Measurements from ENCODE around the gene ANXA2R. TPM values are rescaled to one million over a fixed set of nuclear protein-coding genes. Genes with fewer than 3 reads are reported as not detected.
"Not testable (repeated sequence)": the region's sequence is repeated elsewhere in the genome, so short reads cannot be mapped to it uniquely, and the experiment has no call there.

ANXA2R gene
- polyA plus RNA-seq, 1 donor from 2014 or later, result not detected

DNA sequence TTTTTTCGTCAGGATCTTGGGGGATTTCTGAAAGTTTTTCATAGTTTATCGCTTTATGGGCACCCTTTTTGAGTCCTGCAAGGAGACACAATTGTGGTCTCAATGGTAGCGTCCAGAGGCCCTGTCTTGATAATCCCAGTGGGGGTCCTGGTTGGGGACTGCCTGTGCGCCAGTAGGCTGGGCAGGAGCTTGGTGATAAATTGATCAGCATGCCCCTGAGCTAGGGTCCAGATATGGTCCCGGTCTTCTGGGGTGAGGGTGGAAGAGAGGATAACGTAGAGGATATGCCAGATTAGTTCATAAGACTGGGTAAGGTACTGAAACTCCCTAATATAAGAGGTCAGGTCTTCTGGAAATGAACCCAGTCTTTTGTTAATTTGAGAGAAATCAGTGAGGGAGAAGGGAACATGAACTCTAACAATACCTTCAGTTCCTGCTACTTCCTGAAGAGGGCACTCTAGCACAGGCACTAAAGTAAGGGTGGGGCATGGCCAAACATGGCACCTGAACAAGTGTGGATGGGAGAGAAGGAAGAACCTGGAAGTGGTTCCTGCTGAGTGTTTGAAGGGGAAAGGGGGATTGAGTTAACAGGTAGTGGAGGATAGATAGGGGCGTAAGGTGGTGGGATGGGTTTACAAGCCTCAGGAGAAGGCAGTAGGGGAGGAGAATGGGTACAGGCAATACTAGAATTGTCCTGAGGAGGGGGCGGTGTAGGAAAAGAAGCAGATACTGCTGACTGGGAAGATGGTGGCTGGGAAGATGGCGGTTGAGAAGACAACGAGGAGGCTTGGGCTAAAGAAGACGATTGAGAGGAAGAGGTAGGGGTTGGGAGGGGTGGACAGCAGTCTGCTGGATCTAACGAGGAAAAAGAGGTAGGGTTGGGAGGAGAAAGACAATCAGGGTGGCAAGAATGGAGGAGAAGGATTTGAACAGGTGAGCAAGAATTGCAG, 33.8 kb upstream of the ANXA2R start:
- H4K20me1 ChIP-seq (ENCODE audit: insufficient read depth), result no peaks in the 10 kb centered on the region
- H3K27ac ChIP-seq (ENCODE audit: low read length), result no peak overlapping the region
- no peak overlapping the region for H3K4me2 ChIP-seq (ENCODE audit: low read length)
- H3K4me3 ChIP-seq (ENCODE audit: low read length), result no peak overlapping the region
- H3K9me2 ChIP-seq (ENCODE audit: insufficient read depth, low read length), result no peaks in the 10 kb centered on the region
- H3K9me3 ChIP-seq (ENCODE audit: low read length), result no peaks in the 10 kb centered on the region
- TF ChIP-seq TAF1 (IDR thresholded peaks at IDR 0.05; ENCODE audit: low read depth) (no peak), POLR2AphosphoS5 (IDR thresholded peaks at IDR 0.05) (no peak), RAD21 (conservative IDR thresholded peaks at IDR 0.05) (no peak), MXI1 (conservative IDR thresholded peaks at IDR 0.05; ENCODE audit: poor library complexity, severe bottlenecking) (no peak), EZH2 (IDR thresholded peaks at IDR 0.05; ENCODE audit: borderline replicate concordance, insufficient read depth, low read length, poor library complexity, severe bottlenecking) (no peak)
- TF ChIP-seq, protein P1, sequence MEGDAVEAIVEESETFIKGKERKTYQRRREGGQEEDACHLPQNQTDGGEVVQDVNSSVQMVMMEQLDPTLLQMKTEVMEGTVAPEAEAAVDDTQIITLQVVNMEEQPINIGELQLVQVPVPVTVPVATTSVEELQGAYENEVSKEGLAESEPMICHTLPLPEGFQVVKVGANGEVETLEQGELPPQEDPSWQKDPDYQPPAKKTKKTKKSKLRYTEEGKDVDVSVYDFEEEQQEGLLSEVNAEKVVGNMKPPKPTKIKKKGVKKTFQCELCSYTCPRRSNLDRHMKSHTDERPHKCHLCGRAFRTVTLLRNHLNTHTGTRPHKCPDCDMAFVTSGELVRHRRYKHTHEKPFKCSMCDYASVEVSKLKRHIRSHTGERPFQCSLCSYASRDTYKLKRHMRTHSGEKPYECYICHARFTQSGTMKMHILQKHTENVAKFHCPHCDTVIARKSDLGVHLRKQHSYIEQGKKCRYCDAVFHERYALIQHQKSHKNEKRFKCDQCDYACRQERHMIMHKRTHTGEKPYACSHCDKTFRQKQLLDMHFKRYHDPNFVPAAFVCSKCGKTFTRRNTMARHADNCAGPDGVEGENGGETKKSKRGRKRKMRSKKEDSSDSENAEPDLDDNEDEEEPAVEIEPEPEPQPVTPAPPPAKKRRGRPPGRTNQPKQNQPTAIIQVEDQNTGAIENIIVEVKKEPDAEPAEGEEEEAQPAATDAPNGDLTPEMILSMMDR (IDR thresholded peaks at IDR 0.05; ENCODE audit: poor library complexity, severe bottlenecking), result no peak
- TF ChIP-seq, protein P2, sequence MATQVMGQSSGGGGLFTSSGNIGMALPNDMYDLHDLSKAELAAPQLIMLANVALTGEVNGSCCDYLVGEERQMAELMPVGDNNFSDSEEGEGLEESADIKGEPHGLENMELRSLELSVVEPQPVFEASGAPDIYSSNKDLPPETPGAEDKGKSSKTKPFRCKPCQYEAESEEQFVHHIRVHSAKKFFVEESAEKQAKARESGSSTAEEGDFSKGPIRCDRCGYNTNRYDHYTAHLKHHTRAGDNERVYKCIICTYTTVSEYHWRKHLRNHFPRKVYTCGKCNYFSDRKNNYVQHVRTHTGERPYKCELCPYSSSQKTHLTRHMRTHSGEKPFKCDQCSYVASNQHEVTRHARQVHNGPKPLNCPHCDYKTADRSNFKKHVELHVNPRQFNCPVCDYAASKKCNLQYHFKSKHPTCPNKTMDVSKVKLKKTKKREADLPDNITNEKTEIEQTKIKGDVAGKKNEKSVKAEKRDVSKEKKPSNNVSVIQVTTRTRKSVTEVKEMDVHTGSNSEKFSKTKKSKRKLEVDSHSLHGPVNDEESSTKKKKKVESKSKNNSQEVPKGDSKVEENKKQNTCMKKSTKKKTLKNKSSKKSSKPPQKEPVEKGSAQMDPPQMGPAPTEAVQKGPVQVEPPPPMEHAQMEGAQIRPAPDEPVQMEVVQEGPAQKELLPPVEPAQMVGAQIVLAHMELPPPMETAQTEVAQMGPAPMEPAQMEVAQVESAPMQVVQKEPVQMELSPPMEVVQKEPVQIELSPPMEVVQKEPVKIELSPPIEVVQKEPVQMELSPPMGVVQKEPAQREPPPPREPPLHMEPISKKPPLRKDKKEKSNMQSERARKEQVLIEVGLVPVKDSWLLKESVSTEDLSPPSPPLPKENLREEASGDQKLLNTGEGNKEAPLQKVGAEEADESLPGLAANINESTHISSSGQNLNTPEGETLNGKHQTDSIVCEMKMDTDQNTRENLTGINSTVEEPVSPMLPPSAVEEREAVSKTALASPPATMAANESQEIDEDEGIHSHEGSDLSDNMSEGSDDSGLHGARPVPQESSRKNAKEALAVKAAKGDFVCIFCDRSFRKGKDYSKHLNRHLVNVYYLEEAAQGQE (IDR thresholded peaks at IDR 0.05; ENCODE audit: borderline replicate concordance), result no peak
- no peaks in the 10 kb centered on the region for H3K27me3 ChIP-seq (ENCODE audit: insufficient read depth, low read depth, low read length)
- H3K36me3 ChIP-seq (ENCODE audit: insufficient read depth, low read length), result no peaks in the 10 kb centered on the region
- no peaks in the 10 kb centered on the region for H3F3A ChIP-seq (ENCODE audit: insufficient read depth, low read length, poor library complexity, severe bottlenecking)
- no peak overlapping the region for H3K9ac ChIP-seq (ENCODE audit: low read length)
- H3K79me2 ChIP-seq (replicated peaks; ENCODE audit: insufficient read depth, low read length), result peaks cover 1% of the 10 kb centered on the region
- H2AFZ ChIP-seq (ENCODE audit: low read depth, low read length), result no peak overlapping the region

DNA sequence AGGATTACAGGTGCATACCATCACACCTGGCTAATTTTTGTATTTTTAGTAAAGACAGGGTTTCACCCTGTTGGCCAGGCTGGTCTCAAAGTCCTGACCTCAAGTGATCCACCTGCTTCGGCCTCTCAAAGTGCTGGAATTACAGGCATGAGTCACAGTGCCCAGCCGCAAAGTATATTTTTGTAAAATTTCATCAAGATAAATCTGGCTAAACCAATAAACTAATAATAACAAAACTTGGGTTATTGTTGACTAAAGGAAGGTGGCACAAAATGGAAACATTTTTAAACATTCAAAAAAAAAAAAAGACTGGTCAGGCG, 29.2 kb upstream of the ANXA2R start:
- not testable (repeated sequence) for H4K20me1 ChIP-seq (ENCODE audit: insufficient read depth); H3F3A ChIP-seq (ENCODE audit: insufficient read depth, low read length, poor library complexity, severe bottlenecking); H3K27ac ChIP-seq (ENCODE audit: low read length); H3K9ac ChIP-seq (ENCODE audit: low read length); H3K4me2 ChIP-seq (ENCODE audit: low read length); H2AFZ ChIP-seq (ENCODE audit: low read depth, low read length); H3K9me2 ChIP-seq (ENCODE audit: insufficient read depth, low read length); H3K9me3 ChIP-seq (ENCODE audit: low read length); H3K36me3 ChIP-seq (ENCODE audit: insufficient read depth, low read length); H3K27me3 ChIP-seq (ENCODE audit: insufficient read depth, low read depth, low read length)
- Histone ChIP-seq H3K4me3 (ENCODE audit: low read length) (peak overlapping the region; percentile 93), H3K79me2 (replicated peaks; ENCODE audit: insufficient read depth, low read length) (peaks cover 16% of the 10 kb centered on the region)

DNA sequence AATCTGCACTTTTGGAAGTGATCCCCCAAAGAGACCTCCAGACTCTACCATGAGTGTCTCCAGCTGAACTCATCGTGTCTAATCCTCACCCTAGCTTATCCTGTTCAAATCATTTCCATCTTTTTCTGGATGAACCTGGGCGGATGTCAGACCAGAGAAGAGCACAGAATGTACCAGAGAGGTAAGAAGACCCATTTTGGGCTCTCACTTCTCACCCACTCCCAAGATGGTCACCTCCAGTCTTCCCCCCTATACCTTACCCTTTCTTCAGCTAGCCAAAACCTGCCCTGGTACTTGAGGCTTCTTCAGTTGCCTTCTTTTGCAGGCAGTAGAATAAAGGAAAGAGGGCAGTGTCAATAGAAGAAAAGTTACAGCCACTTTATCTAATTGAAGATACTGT, 27.9 kb upstream of the ANXA2R start:
- Histone ChIP-seq H3K9me3 (ENCODE audit: low read length) (no peaks in the 10 kb centered on the region), H3K79me2 (replicated peaks; ENCODE audit: insufficient read depth, low read length) (peaks cover 16% of the 10 kb centered on the region), H3K4me3 (ENCODE audit: low read length) (peak overlapping the region; percentile 93), H3F3A (ENCODE audit: insufficient read depth, low read length, poor library complexity, severe bottlenecking) (no peaks in the 10 kb centered on the region), H3K27ac (ENCODE audit: low read length) (no peak overlapping the region), H3K9ac (ENCODE audit: low read length) (peak overlapping the region; percentile 81), H3K9me2 (ENCODE audit: insufficient read depth, low read length) (no peaks in the 10 kb centered on the region), H2AFZ (ENCODE audit: low read depth, low read length) (no peak overlapping the region), H3K27me3 (ENCODE audit: insufficient read depth, low read depth, low read length) (no peaks in the 10 kb centered on the region), H4K20me1 (ENCODE audit: insufficient read depth) (no peaks in the 10 kb centered on the region), H3K4me2 (ENCODE audit: low read length) (peak overlapping the region; percentile 71), H3K36me3 (ENCODE audit: insufficient read depth, low read length) (no peaks in the 10 kb centered on the region)
- TF ChIP-seq SMC3 (conservative IDR thresholded peaks at IDR 0.05; ENCODE audit: poor library complexity) (no peak), EP300 (conservative IDR thresholded peaks at IDR 0.05; ENCODE audit: poor library complexity, severe bottlenecking) (no peak), RAD21 (conservative IDR thresholded peaks at IDR 0.05) (no peak), MXI1 (conservative IDR thresholded peaks at IDR 0.05; ENCODE audit: poor library complexity, severe bottlenecking) (no peak)

Data from neural cell (in vitro differentiated cells).